GM21737 (cell line): ENCODE data around the gene KLHDC4.
"Not testable (repeated sequence)": the region's sequence is repeated elsewhere in the genome, so short reads cannot be mapped to it uniquely, and the experiment has no call there.

Source experiments
- ATAC-seq: cut with Tn5 transposase; IDR thresholded peaks from one replicate; pipeline ENCODE4 v1.9.1; 2021; ENCODE audit warnings: mild to moderate bottlenecking, moderate library complexity; ENCODE audit not compliant: unreplicated experiment

The KLHDC4 gene

DNA sequence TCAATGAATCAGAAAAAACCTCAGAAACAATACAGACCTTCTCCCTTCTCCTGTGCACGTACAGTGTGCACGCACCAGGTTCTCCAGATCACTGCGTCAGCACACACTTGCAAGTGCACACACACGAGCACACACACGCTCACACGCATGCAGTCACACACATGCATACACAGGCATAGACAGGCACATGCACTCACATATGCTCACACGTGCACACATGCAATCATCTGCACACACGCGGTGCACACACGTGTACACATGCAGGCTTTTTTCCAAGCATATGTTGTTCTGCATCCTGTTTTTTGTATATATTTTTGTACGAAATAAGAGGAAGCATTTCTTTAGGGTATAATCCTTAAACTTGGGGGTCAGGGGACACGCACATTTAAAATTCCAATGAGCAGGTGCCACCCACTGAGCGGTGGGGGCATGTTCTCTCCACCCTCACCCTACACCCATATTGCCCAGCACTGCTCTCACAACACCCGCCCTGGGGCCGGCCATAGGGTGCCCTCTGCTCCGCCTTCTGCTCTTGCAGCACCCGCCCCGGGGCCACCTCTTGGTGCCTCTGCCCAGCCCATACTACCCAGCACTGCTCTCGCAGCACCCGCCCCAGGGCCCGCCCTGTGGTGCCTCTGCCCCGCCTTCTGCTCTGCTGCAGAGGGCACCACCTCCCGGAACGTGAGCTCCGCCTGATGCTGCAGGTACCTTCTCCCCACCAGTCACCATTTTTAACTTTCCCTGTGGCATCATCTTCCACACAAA lies 20.9 kb downstream of the KLHDC4 start:
- ATAC-seq = no peak

DNA sequence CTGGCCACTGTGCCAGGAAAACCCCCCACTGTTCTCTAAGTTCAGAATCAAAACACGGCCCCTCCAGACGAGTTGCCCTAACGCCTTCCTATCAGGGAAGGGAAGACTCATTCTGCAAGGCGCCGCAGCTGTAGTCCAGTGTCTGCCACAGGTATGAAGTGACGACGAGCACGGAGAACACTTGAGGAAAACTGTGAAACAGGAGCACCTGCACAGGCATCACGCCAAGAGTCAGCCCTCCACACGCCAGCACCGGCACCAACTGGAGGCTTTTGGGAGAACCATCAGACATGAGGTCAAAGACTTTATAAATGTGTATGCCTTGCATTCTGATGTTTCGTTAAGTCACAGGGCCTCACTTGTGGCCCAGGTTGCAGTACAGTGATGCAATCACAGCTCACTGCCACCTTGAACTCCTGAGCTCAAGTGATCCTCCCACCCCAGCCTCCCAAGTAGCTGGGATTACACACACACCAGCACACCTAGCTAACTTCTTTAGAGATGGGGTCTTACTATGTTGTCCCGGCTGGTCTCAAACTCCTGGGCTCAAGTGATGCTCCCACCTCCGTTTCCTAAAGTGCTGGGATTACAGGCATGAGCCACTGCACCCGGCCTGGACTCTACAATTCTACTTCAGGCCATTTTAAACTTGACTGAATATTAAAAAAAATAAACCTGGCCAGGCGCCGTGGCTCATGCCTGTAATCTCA lies 22.9 kb downstream of the KLHDC4 start:
- no peak for ATAC-seq

DNA sequence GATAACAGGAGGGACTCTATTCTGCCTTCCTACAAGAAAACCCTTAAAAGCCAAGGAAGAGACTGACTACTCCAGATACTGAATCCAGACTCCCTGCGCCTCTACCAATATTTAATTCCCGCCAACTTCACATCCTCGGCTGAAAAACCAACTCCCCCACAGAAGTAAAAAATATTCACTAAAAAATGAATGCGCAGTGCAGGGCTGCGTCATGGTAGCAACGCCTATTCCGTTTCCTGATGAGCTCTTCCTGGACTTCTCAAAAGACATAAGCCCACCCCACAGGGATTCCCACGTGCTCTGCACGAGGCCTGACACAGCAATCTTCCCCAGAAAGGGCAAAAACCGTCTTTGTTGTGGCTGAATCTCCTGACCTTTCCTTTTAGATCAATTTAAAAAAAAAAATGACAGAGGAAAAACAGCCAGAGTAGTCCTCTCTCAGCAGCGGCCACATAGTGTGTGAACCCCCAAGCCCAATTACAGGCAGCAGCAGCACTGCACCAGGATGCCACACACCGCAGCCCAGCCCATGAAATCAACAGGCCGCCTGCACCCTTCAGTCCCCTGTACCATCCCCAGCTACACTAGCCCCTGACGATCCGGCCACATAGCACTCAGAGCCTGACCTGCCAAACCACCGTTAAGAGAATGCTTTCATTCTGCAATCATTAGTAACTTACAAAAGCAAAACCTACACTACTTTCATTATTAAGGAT lies 23.9 kb downstream of the KLHDC4 start:
- ATAC-seq = no peak

GRCh38 chr16:87740909-87741424 lies 24.8 kb downstream of the KLHDC4 start:
- no peak for ATAC-seq

GRCh38 chr16:87740441-87740840 lies 25.3 kb downstream of the KLHDC4 start:
- no peak for ATAC-seq

GRCh38 chr16:87739801-87740200 lies 26.0 kb downstream of the KLHDC4 start:
- ATAC-seq = no peak

DNA sequence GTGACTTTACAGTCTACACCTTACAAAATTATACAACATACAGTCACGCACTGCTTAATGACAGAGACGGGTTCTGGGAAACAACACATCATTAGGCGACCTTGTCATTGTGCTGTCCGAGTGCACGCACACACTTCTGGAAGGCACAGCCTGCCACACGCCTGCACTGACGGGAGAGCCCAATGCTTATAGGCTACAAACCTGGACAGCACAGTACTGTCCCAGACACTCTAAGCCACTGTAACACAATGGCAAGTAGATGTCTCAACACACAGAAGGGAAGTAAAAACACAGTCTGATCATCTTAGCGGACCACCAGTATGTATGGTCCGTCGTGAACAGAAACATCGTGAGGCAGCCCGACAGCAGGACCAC lies 29.8 kb downstream of the KLHDC4 start:
- ATAC-seq = no peak

DNA sequence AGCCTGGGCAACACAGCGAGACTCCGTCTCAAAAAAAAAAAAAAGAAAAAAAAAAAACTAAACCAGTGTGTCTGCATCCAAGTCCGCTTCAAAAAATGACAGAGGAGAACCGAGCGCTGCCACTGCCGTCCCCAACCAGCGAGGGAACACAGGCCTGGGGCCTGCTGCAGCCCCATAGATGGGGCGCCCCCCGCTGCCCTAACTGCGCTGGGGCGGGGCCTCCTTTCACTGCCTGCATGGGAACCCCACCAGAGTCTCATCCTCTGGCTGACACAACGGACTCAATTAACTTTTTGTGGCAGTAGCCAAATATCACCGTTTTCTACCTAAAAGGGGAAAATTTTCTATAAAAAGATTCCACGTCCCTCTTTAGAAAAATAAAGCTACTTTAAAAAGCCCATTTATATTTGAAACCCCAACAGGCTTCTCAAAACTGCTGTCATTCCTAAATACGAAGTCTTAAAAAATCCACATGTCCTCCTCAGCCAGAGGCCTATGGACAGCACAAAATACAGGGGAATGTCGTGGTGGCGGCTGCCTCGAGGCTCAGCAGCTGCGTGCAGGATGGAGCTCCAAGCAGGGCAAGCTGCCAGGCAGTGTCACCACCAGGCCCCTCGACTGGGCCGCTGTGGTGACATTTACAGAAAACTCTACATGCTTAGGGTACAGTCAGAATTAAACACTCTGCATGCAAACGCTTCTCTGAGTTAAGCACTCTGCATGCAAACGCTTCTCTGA lies 30.3 kb downstream of the KLHDC4 start:
- no peak for ATAC-seq

GRCh38 chr16:87734644-87735043 lies 31.1 kb downstream of the KLHDC4 start:
- ATAC-seq = no peak

- no peak for ATAC-seq
Measured at GRCh38 chr16:87733190-87733589, 32.6 kb downstream of the KLHDC4 start.

GRCh38 chr16:87731607-87732006 lies 34.2 kb downstream of the KLHDC4 start:
- ATAC-seq = no peak

- no peak for ATAC-seq
Measured at GRCh38 chr16:87729266-87729954, 36.4 kb downstream of the KLHDC4 start.

DNA sequence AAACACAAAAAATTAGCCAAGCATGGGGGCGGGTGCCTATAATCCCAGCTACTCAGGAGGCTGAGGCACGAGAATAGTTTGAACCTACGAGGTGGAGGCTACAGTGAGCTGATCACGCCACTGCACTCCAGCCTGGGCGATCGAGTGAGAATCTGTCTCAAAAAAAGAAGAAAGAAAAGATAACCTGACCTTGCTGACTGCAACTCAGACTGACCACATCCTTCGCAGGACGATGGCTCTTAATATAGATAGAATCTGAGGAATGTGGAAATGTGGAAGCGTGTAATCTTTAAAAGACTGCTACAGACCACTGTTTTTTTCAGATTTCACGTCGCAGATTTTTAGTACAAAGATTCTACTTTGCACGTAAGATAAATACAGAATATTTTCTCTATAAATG lies 37.8 kb downstream of the KLHDC4 start:
- ATAC-seq = no peak

GRCh38 chr16:87727346-87727745 lies 38.4 kb downstream of the KLHDC4 start:
- no peak for ATAC-seq

- ATAC-seq = not testable (repeated sequence)
Measured at GRCh38 chr16:87726577-87726976, 39.2 kb downstream of the KLHDC4 start.

DNA sequence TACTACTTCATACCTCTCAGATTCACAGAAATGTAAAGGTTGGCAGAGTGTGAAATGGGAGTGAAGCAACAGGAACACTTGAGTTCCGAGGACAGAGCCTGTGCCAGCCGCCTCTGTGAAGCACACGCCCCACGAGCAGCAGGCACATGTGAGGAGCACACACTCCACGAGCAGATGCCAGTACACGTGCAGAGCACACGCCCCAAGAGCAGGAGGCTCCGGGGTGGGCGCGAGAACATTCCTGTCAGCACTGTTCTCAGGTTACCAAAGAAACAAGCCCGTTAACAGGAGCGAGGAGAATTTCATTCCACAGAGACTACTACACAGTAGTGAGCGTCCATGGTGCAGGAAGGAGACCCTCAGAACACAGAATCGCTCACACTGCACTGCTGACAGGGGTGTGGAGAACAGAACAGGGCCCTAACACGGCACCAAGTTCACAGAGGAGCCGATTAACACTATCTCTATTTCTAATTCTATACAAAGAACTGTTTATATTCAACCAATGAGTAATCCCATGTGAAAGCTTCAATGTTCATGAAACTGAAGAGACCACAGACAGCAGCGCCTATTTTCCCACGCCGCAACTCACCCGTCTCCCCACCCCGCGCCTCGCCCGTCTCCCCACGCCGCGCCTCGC lies 40.1 kb downstream of the KLHDC4 start:
- no peak for ATAC-seq

DNA sequence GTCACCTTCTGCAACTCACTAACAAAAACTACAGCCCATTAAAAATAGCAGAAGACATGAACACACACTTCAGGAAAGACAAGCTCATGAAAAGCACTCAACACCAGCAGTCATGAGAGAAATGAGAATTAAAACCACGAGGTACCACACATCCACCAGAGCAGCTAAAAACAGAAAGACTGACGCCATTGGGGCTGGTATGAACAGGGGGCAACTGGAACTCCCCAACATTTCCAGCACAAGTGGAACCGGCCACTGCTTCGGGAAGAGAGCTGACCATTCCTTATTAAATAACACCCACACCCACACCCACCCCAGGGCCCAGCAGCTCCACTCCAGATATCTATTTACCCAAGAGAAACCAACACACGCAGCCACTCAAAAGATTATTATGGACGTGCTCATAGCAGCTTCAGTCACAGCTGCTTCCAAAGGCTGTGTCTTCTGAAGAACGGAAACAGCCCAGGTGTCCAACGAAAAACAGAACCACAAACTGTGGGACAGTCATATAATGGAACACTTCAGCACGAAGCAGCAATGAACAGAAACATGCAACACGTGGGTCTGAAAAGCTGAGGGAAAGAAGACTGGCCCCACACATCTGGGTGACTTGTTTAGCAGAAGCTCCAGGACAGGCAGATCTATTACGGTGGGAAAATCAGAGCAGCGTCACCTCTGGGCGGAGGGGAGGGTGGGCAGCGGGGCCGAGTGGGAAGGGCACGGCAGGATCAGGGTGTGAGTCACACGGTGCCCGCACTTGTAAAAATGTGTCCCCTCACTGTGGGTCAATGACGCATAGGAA lies 41.1 kb downstream of the KLHDC4 start:
- ATAC-seq = no peak

DNA sequence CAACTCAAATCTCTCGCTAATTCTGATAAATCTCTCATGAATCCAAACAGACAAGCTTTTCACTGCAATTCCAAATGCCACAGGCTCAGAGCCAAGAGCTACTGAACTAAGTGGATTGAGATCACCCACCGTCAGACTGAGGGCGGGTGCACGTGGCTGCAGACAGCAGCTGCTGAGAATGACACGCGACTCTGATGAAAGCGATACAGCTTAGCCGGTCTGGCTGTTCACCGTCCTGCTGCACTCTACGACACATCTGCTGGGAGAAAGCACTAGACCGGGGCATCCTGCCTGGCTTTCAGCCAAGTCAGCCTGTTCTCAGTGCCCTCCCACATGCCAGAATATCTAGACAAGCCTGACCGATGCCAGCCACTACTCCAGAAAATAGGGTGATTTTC lies 42.6 kb downstream of the KLHDC4 start:
- peak; percentile 63 for ATAC-seq

GRCh38 chr16:87722590-87723225 lies 43.1 kb downstream of the KLHDC4 start:
- no peak for ATAC-seq
